HG03342 (cell line): ENCODE results near the gene EFHC1.
"Not testable (repeated sequence)": the region's sequence is repeated elsewhere in the genome, so short reads cannot be mapped to it uniquely, and the experiment has no call there.

ENCODE experiments used
- ATAC-seq: cut with Tn5 transposase; IDR thresholded peaks from one replicate; pipeline ENCODE4 v1.9.1; 2021; ENCODE audit warnings: mild to moderate bottlenecking, moderate library complexity; ENCODE audit not compliant: unreplicated experiment

EFHC1 gene

GRCh38 chr6:52419809-52420667 lies at the start of gene EFHC1:
EFHC1 (plus strand) TSS chr6:52420342; CDS start chr6:52420411, 69 bp downstream.
- peak; percentile 92 for ATAC-seq

GRCh38 chr6:52371656-52372191 lies 48.4 kb upstream of the EFHC1 start:
- ATAC-seq: no peak

- no peak for ATAC-seq
Observed at GRCh38 chr6:52373151-52373690, 46.9 kb upstream of the EFHC1 start.

- no peak for ATAC-seq
Observed at GRCh38 chr6:52374247-52374646, 45.9 kb upstream of the EFHC1 start.

GRCh38 chr6:52375780-52376556 lies 44.2 kb upstream of the EFHC1 start:
- ATAC-seq: no peak

GRCh38 chr6:52376763-52377162 lies 43.4 kb upstream of the EFHC1 start:
- no peak for ATAC-seq

- peak; percentile 53 for ATAC-seq
Observed at GRCh38 chr6:52377538-52378221, 42.5 kb upstream of the EFHC1 start.

GRCh38 chr6:52381249-52381648 lies 38.9 kb upstream of the EFHC1 start:
- no peak for ATAC-seq

GRCh38 chr6:52384145-52384766 lies 35.9 kb upstream of the EFHC1 start:
- no peak for ATAC-seq

GRCh38 chr6:52385074-52385473 lies 35.1 kb upstream of the EFHC1 start:
- ATAC-seq: no peak

GRCh38 chr6:52388119-52388518 lies 32.0 kb upstream of the EFHC1 start:
- not testable (repeated sequence) for ATAC-seq

- ATAC-seq: no peak
Observed at GRCh38 chr6:52388790-52389189, 31.4 kb upstream of the EFHC1 start.

- no peak for ATAC-seq
Observed at GRCh38 chr6:52389264-52389625, 30.9 kb upstream of the EFHC1 start.

- ATAC-seq: peak; percentile 69
Observed at GRCh38 chr6:52389626-52390360, 30.3 kb upstream of the EFHC1 start.

GRCh38 chr6:52390361-52390727 lies 29.8 kb upstream of the EFHC1 start:
- peak; percentile 47 for ATAC-seq

- no peak for ATAC-seq
Observed at GRCh38 chr6:52391599-52391998, 28.5 kb upstream of the EFHC1 start.

- ATAC-seq: no peak
Observed at GRCh38 chr6:52392944-52393343, 27.2 kb upstream of the EFHC1 start.

- peak; percentile 2 for ATAC-seq
Observed at GRCh38 chr6:52393780-52394179, 26.4 kb upstream of the EFHC1 start.

GRCh38 chr6:52394251-52394666 lies 25.9 kb upstream of the EFHC1 start:
- ATAC-seq: peak; percentile 39

- ATAC-seq: no peak
Observed at GRCh38 chr6:52395969-52396368, 24.2 kb upstream of the EFHC1 start.
